Dermis blood vessel endothelial cell (primary cell): Measurements from ENCODE around the gene KIF15. TPM values are rescaled to one million over a fixed set of nuclear protein-coding genes. Genes with fewer than 3 reads are reported as not detected.
"Not testable (repeated sequence)": the region's sequence is repeated elsewhere in the genome, so short reads cannot be mapped to it uniquely, and the experiment has no call there.

Experiments used
- DNase-seq: peaks from one replicate; pipeline ENCODE4 v3.0.0; 2010
- total RNA-seq: library from RNA; depleted of rRNA; stranded (reverse); fragments of >200 nt; gene quantifications from 2 replicates; pipeline ENCODE4 v1.2.3, GENCODE V29; 2014

The KIF15 gene, protein sequence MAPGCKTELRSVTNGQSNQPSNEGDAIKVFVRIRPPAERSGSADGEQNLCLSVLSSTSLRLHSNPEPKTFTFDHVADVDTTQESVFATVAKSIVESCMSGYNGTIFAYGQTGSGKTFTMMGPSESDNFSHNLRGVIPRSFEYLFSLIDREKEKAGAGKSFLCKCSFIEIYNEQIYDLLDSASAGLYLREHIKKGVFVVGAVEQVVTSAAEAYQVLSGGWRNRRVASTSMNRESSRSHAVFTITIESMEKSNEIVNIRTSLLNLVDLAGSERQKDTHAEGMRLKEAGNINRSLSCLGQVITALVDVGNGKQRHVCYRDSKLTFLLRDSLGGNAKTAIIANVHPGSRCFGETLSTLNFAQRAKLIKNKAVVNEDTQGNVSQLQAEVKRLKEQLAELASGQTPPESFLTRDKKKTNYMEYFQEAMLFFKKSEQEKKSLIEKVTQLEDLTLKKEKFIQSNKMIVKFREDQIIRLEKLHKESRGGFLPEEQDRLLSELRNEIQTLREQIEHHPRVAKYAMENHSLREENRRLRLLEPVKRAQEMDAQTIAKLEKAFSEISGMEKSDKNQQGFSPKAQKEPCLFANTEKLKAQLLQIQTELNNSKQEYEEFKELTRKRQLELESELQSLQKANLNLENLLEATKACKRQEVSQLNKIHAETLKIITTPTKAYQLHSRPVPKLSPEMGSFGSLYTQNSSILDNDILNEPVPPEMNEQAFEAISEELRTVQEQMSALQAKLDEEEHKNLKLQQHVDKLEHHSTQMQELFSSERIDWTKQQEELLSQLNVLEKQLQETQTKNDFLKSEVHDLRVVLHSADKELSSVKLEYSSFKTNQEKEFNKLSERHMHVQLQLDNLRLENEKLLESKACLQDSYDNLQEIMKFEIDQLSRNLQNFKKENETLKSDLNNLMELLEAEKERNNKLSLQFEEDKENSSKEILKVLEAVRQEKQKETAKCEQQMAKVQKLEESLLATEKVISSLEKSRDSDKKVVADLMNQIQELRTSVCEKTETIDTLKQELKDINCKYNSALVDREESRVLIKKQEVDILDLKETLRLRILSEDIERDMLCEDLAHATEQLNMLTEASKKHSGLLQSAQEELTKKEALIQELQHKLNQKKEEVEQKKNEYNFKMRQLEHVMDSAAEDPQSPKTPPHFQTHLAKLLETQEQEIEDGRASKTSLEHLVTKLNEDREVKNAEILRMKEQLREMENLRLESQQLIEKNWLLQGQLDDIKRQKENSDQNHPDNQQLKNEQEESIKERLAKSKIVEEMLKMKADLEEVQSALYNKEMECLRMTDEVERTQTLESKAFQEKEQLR (N-terminal part only)
- 7.5 and 21.2 TPM in 2 replicates for total RNA-seq

DNA sequence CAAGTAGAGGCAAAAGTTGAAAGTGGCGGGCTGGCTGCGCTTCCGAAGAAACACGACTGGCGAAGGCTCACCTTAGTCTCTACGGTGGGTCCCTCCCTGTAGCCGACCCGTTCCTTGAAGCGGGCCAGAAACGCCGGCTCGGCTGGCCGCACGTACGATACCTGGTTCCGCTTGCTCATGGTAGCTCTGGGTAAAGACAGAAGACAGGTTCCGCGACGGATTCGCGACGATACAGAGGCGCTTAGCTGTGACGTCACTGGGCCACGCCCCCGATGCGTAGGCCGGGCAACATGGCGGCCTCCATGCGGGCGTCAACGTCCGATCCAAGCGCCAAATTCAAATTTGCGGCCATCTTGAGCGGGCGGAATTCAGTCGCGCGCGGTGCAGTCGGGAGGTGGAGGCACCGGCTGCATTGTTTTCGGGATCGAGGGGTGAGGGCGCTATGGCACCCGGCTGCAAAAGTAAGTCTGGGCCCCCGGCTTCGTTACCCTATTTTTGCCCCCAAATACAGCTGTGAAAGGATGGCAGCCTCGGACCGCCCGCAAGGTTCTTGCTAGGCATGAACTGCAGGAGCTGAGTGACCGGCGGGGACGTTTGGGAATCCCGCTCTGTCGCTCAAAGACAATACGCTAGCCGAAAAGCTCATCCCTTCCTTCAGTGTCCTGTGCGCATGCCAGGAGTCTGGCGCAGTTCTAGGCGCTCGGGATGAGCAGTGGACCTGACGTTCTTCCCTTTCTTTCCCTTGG is at the start of gene KIF15, which contains the start of gene KIAA1143:
Gene KIF15, plus strand, starts transcription at position 371 of the 746 bp plus-strand sequence. Its CDS starts 72 bp downstream, at position 443.
Gene KIAA1143, minus strand, starts transcription at position 196 of the 746 bp plus-strand sequence. Its CDS starts 17 bp downstream, at position 179.
- peak; percentile 99 for DNase-seq

DNA sequence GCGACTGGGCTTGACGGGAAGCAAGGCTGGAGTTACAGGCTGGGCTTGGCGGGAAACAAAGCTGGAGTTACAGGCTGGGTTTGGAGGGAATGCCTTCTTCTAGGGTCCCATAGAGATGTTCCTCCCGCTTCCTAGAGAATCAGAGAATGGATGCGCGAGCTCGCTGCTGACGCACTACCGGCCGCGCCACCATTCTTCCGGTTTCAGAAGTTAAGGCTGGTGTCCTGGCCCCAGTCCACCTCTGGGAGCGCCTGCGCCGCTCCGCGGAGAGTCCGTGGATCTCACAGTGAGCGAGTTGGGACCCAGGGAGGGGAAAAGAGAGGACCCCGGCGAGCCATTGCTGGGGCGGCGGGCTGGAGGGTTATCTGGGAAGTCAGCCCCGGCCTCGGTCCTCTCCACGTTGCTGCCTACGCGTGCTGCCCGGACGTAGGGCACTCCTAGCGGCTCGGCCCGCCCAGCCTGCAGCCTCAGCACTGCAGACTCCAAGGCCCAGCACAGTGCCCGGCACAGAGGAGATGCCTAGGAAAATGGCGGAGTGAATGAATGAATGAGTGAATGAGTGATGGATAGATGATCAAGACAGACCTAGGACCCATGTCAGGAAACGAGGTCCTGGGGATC is 49.0 kb upstream of the KIF15 start, which contains the start of gene ZNF502:
Gene ZNF502, plus strand, starts transcription at position 206 of the 621 bp plus-strand sequence. CDS start 7,602 bp downstream, outside the sequence.
- DNase-seq = peak; percentile 92

DNA sequence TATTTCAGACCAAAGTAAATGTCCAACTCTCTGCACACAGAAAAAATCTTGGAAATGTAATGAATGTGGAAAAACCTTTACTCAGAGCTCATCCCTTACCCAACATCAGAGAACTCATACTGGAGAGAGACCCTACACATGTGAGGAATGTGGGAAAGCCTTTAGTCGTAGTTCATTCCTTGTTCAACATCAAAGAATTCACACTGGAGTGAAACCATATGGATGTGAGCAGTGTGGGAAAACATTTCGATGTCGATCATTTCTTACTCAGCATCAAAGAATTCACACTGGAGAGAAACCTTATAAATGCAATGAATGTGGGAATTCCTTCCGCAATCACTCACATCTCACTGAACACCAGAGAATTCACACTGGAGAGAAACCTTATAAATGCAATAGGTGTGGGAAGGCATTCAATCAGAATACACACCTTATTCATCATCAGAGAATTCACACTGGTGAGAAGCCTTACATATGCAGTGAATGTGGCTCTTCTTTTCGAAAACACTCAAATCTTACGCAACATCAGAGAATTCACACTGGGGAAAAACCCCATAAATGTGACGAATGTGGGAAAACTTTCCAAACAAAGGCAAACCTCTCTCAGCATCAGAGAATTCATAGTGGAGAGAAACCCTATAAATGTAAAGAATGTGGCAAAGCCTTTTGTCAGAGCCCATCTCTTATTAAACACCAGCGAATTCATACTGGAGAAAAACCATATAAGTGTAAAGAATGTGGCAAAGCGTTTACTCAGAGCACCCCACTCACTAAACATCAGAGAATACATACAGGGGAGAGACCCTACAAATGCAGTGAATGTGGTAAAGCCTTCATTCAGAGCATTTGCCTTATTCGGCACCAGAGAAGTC is 40.1 kb upstream of the KIF15 start:
- DNase-seq = peak; percentile 6

DNA sequence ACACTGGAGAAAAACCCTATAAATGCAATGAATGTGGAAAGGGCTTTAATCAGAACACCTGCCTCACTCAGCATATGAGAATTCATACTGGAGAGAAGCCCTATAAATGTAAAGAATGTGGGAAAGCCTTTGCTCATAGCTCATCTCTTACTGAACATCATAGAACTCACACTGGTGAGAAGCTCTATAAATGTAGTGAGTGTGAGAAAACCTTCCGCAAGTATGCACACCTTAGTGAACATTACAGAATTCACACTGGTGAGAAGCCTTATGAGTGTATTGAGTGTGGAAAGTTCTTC is 39.5 kb upstream of the KIF15 start:
- DNase-seq = no peak

DNA sequence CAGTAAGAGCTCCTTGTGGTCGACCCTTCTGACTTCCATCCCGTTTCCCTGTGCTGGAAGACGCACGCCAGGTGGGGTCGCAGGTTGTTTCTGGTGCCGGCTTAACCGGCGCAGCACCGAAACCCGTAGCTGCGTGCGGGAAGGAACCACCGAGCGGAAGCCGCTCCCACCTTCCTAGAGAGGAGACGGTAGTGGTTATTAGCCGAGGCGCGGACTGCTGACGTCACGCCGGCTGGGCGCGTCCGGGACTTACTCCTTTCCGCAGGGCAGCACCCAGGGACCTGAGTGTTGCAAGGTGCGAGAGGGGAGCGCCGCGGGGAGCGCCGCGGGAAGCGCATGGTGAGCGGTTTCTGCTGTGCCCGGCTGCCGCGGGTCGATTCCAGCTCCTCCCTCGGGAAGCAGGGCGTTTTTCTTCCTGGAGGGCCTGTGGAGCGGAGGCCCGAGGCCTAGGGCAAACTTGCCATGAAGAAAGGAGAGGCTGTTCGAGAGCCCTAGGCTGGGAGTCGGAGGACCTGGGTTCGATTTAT is 32.1 kb upstream of the KIF15 start, which contains the start of gene ZNF501:
Gene ZNF501, plus strand, starts transcription at position 252 of the 527 bp plus-strand sequence. CDS start 4,787 bp downstream, outside the sequence.
- DNase-seq = peak; percentile 88

DNA sequence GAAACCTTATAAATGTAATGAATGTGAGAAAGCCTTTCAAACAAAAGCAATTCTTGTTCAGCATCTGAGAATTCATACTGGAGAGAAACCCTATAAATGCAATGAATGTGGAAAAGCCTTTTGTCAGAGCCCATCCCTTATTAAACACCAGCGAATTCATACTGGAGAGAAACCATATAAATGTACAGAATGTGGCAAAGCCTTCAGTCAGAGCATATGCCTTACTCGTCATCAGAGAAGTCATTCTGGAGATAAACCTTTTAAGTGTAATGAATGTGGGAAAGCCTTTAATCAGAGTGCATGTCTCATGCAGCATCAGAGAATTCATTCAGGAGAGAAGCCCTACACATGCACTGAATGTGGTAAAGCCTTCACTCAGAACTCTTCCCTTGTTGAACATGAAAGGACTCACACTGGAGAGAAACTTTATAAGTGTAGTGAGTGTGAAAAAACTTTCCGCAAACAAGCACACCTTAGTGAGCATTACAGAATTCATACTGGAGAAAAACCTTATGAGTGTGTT is 26.9 kb upstream of the KIF15 start:
- no peak for DNase-seq

DNA sequence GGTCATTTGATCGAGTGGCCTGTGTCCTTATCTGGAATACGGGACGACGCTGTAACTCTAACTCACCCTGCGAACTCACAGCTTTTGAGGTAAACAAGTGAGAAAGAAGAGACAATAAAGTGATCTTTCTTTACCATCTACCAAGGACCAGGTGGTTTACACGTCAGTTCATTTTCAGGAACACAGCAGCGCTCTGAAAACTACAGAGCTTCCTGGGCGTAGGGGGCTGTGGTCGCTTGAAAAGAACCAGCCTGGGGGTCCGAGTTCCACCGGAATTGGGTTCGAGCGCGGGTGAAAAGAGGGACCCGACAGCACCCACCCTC is 532 bp upstream of the KIF15 start:
- DNase-seq = peak; percentile 4

DNA sequence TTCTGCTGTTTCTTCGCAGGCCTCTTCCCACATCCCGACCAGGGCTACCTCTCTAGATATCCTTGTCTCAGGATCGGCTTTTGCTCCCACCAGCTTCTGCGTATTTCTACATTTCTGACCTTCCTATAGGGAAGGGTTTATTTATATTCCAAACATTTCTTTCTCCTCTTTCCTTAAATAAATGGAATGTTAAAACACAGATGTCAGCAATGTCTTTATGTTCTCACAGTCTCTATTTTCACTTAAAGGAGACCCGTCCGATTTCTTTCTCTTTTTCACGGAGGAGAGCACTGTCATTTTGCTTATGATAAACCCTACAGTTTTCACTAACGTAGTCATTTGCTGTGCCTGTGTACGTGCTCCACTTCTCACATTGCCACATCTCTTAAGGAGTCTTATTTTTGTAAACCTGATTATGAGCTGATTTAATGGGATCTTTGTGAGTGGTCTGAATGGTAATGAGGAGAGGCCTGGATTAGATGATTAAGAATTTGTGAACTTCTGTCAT is 630 bp downstream of the KIF15 start:
- peak; percentile 22 for DNase-seq

DNA sequence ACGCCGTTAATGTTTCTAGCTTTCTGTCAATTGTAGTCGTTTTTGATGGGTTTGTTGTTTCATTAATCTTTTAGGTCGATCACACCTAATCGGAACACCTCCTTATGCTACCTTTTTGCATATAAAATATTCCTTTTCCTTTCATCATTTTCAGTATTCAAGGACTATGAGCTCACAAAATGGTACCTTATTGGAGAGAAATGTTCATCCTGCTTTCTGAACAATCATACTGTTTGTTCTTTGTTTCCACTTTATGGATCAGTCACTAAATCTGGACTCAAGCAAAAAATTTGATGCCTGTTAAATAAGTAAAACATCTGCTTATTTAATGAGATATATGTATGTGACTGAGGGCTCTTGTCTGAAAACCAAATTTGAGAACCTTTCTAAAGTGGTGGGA is 1.1 kb downstream of the KIF15 start:
- no peak for DNase-seq

DNA sequence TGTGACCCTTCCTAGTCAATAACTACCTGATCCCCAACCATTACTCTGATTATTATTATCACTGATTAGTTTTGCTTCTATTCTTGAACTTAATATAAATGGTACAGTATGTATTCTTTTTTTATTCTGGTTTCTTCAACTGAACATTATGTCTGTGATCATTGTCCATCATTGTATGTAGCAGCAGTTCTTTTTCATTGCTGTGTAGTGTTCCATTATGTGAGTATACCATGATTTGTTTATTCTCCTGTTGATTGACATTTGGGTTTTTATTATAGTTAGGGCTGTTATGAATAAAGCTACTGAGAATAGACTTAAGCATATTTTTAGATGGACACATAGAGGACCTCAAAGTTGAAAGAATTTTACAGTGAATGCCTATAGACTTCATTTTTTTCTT is 2.7 kb downstream of the KIF15 start:
- no peak for DNase-seq

DNA sequence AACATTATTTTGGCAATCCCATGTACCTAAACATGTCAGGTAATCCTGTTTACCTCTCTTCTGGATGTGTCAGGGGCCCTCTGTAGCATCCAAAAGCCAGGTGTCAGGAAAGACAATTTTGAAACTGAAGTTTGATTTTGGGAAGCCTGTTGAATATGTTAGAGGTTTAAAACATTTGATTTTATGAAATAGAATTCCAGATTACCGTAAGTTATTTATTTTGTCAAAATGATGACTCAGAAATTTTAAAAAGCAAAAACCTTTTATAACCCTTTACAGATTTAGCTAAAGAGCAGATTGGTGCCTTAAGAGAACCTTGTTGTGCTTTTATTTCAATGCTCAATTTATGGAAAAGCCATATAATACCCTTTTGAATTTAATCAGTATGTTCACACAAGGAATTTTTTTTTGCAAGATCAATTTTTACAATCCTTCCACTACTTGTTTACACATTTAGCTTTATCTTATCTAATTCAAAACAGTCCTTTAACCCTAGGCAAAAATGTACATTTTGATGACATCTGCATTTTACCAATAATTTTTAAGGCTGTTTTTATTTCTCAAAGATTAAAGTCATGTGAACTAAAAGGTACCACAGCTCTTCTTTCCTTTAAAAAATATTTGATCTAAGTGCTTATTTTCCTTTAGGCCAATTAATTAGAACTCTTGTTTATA is 10.0 kb downstream of the KIF15 start:
- DNase-seq = no peak

DNA sequence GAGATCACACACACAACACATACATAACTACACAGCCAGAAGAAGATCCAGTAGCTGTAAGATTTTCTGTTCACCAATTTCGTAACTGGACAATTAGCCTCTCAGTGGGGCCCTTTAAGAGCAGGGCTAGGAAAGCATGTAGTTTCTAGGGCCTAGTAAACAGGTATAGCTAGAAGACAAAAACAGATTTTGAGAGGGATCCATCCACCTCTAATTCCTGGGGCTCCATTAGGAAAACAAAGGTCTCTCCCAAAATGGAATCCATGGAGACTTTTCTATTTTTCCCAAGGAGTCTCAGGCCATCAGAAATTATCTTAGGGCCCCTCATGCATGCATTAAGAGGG is 10.5 kb downstream of the KIF15 start:
- no peak for DNase-seq

DNA sequence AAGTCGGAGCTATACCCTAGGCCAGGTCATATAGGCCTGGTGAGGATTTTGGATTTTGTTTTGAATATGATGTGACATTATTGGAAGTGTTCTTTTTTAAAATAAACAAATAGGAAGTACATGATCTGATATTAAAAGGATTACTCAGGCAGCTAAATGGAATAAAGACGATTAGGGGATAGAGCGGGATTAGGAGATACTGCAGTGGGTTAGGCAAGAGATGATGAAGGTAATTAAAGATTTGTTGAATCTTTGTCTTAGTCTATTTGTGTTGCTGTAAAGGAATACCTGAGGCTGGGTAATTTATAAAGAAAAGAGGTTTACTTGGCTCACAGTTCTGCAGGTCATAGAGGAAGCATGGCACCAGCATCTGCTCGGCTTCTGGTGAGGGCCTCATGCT is 21.3 kb downstream of the KIF15 start:
- DNase-seq = no peak

DNA sequence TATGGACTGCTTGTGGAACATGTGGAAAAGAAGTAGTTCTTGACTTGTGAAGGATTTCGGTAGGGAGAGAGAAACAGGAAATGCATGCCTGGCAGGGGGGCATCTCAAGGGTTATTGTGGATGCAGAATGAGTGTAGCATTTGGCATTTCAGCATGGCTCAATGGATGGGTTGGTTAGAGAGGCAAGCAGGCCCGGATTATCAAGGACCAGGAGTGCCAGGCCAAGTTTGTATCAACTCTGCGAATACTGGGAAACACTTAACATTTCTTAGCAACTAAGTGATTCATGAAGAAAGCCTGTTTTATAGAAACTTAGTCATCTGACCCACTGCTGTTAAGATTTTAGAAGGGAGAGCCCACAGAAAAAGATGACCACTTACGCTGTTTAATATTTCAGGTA is 33.6 kb downstream of the KIF15 start:
- no peak for DNase-seq

DNA sequence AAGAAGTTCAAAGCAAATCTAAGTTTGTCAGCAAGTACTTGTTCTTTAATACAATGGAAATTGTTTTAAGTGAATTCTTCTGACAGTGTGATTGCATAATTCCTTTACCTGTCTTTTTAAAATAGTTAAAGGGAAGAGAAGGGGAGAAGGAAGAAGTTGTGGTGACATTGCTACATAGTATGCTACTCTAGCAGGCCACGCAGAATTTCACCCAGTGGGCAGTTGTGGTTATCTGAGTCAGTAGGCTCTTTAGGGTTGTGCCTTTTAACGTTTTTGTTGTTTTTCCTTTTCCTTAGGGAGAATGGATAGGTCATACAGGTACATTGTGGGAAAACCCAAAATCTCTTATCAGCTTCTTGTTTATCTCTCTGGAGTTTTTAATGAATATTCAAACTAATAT is 40.4 kb downstream of the KIF15 start:
- DNase-seq = no peak

DNA sequence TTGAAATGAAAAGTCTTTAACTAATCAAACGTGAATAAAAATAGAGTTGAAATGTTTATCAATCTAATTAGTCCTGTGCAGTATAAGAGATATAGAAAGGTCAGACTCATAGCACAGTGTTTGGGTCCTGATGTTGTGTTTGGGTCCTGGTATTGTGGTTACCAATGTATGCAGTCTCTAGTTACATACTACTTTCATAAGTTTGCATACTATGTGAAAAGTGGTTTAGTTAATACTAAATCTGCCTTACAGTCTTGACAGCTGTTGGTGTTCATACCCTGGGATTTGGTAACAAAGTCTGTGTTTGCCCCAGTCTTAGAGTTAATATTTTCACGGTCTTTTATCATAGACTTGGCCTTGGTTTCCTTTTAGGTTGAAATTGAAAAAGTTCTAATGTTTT is 41.7 kb downstream of the KIF15 start:
- no peak for DNase-seq

DNA sequence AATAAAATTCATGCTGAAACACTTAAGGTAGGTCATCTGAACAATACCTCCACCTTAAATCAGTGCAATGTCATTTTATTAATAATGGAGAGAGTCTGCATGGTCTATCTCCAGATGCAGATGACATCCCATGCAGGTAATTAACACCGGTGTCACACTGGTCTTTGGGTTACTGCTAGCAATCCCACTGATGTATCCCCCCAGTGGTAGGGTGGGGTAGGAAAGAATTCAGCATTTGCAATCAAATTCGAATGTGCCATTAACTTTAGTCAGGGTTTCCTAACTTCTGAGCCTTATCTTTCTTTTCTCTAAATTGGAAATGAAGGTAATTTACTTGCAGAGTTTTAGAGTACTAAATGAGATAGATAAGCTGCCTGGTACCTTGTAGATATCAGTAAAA is 44.4 kb downstream of the KIF15 start:
- DNase-seq = no peak

DNA sequence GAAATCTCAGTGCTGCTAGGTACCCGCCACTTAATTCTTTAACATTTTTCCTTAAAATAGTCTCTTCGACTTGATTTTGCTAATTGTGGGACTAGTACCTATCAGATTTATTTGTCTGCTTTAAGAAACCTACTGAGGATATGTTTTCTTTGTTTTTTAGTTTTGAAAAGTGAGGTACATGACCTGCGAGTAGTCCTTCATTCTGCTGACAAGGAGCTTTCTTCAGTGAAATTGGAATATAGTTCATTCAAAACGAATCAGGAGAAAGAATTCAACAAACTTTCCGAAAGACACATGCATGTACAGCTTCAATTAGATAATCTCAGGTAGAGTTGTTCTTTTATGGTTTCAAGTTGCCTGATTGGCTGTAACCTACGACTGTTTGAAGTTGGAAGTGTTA is 53.2 kb downstream of the KIF15 start:
- DNase-seq = no peak

DNA sequence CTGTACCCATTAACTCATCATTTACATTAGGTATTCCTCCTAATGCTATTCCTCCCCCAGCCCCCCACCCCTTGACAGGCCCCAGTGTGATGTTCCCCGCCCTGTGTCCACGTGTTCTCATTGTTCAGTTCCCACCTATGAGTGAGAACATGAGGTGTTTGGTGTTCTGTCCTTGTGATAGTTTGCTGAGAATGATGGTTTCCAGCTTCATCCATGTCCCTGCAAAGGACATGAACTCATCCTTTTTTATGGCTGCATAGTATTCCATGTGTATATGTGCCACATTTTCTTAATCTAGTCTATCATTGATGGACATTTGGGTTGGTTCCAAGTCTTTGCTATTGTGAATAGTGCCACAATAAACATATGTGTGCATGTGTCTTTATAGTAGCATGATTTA is 54.7 kb downstream of the KIF15 start:
- DNase-seq = not testable (repeated sequence)
